Transverse colon (tissue), 4 donors: Measurements from ENCODE around the gene NSD2.

Experiments used
- EP300 ChIP-seq: sonication (generic); formaldehyde crosslinking; IDR thresholded peaks from one replicate; pipeline ENCODE4 v1.6.1; 2017; ENCODE audit warnings: antibody characterized with exemption, low read depth
- POLR2A ChIP-seq: fragments of 450-650 bp; IDR thresholded peaks from one replicate; pipeline ENCODE4 v1.6.1; 2016; ENCODE audit warnings: antibody characterized with exemption, mild to moderate bottlenecking, moderate library complexity
- POLR2AphosphoS5 ChIP-seq, 3 donors: sonication (generic); formaldehyde crosslinking; IDR thresholded peaks; one replicate each; pipeline ENCODE4 v1.6.1; 2016; ENCODE audit warnings: antibody characterized with exemption in 3 of 3
- TF ChIP-seq, protein P1 (sequence below), 5 experiments: fragments of 200-600 bp in 3 of 5; fragments of 450-650 bp in 2 of 5; sonication (generic) in 3 of 5; IDR thresholded peaks; 1 replicate in 2 of 5; 2 replicates in 3 of 5; pipeline ENCODE4 v1.5.1; 2016 to 2017; ENCODE audit warnings: antibody characterized with exemption in 5 of 5, inconsistent platforms in 3 of 5, mild to moderate bottlenecking in 2 of 5, moderate library complexity in 1 of 5

GRCh38 chr4:1824746-1825145 lies 46.4 kb upstream of the NSD2 start:
- TF ChIP-seq, protein P1, sequence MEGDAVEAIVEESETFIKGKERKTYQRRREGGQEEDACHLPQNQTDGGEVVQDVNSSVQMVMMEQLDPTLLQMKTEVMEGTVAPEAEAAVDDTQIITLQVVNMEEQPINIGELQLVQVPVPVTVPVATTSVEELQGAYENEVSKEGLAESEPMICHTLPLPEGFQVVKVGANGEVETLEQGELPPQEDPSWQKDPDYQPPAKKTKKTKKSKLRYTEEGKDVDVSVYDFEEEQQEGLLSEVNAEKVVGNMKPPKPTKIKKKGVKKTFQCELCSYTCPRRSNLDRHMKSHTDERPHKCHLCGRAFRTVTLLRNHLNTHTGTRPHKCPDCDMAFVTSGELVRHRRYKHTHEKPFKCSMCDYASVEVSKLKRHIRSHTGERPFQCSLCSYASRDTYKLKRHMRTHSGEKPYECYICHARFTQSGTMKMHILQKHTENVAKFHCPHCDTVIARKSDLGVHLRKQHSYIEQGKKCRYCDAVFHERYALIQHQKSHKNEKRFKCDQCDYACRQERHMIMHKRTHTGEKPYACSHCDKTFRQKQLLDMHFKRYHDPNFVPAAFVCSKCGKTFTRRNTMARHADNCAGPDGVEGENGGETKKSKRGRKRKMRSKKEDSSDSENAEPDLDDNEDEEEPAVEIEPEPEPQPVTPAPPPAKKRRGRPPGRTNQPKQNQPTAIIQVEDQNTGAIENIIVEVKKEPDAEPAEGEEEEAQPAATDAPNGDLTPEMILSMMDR (IDR thresholded peaks at IDR 0.05) = no peak
- TF ChIP-seq POLR2A (no peak), EP300 (no peak), POLR2AphosphoS5 (IDR thresholded peaks at IDR 0.05) (no peak)
